ENCODE results near the gene WHRN.

DNA sequence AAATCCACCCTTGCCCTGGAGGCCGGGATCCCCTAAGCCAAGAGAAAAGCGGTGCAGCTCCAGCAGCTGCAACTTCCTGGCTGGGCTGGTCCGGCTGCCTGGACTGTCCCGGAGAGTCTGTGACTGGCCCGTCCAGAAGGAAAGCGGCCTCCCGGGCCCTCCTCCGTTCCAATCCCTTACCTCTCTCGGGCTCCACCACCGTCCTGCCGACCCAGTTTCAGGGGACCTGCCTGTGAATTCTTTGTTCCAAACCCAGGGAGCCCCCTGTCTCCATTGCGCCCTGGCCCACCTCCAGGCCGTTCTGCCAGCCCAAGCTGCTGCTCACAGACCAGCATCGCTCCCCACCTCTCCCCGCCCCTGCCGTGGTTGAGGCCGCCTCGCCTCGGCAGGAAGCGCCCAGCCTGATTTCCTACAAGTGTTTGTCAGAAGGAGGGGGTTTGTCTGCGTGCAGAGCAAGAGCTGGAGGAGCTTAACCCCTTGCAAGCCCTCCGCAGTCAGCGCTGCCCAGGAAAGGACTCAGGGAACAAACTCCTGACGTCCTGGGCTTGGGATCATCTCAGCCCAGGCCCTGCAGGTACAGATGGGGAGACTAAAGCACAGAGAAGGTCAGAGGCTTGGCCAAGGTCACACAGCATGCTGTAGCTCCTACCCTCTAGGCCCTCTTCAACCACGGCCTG is 117.5 kb downstream of the WHRN start, which contains the start of gene AKNA:
- TF ChIP-seq CTCF (IDR thresholded peaks at IDR 0.05) (no peak), POLR2A (IDR thresholded peaks at IDR 0.05) (peak; percentile 44 to 64), EP300 (IDR thresholded peaks at IDR 0.05) (peak in 1 of 2 donors; percentile 86)

Data from tibial nerve (tissue), 4 donors.